NCI-H2227 (cell line): Measurements from ENCODE around the gene GPD1L.
"Not testable (repeated sequence)": the region's sequence is repeated elsewhere in the genome, so short reads cannot be mapped to it uniquely, and the experiment has no call there.

Experiments used
- DNase-seq: peaks from one replicate; lab custom pipeline; 2025; ENCODE audit not compliant: unreplicated experiment; lab: John Stamatoyannopoulos, UW

Gene GPD1L

GRCh38 chr3:32106132-32106928, at the start of gene GPD1L:
TSS of gene GPD1L (plus strand) at chr3:32106620. CDS start at chr3:32106712, 92 bp downstream.
- DNase-seq, result peak; percentile 93

GRCh38 chr3:32058465-32058864, 48.0 kb upstream of the GPD1L start:
- DNase-seq, result not testable (repeated sequence)

GRCh38 chr3:32062950-32063582, 43.4 kb upstream of the GPD1L start:
- DNase-seq, result no peak

- no peak for DNase-seq
Observed at GRCh38 chr3:32066686-32067085, 39.7 kb upstream of the GPD1L start.

- DNase-seq, result not testable (repeated sequence)
Observed at GRCh38 chr3:32074194-32074593, 32.2 kb upstream of the GPD1L start.

GRCh38 chr3:32076566-32076965, 29.9 kb upstream of the GPD1L start:
- DNase-seq, result no peak

- no peak for DNase-seq
Observed at GRCh38 chr3:32077260-32078084, 28.9 kb upstream of the GPD1L start.

- no peak for DNase-seq
Observed at GRCh38 chr3:32078085-32078634, 28.3 kb upstream of the GPD1L start.

- DNase-seq, result no peak
Observed at GRCh38 chr3:32078864-32079263, 27.6 kb upstream of the GPD1L start.

- DNase-seq, result no peak
Observed at GRCh38 chr3:32082721-32083120, 23.7 kb upstream of the GPD1L start.

- no peak for DNase-seq
Observed at GRCh38 chr3:32083702-32084270, 22.6 kb upstream of the GPD1L start.

GRCh38 chr3:32084870-32085269, 21.6 kb upstream of the GPD1L start:
- no peak for DNase-seq

GRCh38 chr3:32086464-32086863, 20.0 kb upstream of the GPD1L start:
- DNase-seq, result no peak

GRCh38 chr3:32089476-32089875, 16.9 kb upstream of the GPD1L start:
- DNase-seq, result no peak

GRCh38 chr3:32093204-32093603, 13.2 kb upstream of the GPD1L start:
- no peak for DNase-seq

- DNase-seq, result no peak
Observed at GRCh38 chr3:32095431-32095830, 11.0 kb upstream of the GPD1L start.

- DNase-seq, result no peak
Observed at GRCh38 chr3:32097768-32098167, 8.7 kb upstream of the GPD1L start.

- no peak for DNase-seq
Observed at GRCh38 chr3:32098528-32098927, 7.9 kb upstream of the GPD1L start.

- no peak for DNase-seq
Observed at GRCh38 chr3:32100465-32100864, 6.0 kb upstream of the GPD1L start.

GRCh38 chr3:32102289-32102688, 4.1 kb upstream of the GPD1L start:
- no peak for DNase-seq

GRCh38 chr3:32104492-32104891, 1.9 kb upstream of the GPD1L start:
- no peak for DNase-seq
